ENCODE results near the gene GLRX5.

DNA sequence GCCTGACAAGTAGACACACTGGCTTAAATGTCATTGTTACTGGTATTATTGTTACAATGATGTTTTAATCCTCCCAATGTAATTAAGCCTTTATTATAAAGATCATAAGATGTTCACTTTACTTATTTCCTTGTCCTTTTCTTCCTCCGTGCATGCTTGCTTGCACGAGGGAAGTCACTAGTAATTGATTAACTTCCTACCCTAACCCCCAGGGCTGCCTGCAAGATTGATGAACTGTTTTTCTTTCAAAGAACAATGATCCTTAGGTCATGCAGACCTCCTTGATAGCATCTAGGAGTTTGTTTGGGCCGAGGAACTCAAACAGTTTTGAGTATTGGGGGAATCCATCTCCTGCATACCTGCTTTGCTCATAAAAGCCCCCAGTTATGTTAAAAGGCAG, 43.0 kb downstream of the GLRX5 start:
- TF ChIP-seq, protein P1, sequence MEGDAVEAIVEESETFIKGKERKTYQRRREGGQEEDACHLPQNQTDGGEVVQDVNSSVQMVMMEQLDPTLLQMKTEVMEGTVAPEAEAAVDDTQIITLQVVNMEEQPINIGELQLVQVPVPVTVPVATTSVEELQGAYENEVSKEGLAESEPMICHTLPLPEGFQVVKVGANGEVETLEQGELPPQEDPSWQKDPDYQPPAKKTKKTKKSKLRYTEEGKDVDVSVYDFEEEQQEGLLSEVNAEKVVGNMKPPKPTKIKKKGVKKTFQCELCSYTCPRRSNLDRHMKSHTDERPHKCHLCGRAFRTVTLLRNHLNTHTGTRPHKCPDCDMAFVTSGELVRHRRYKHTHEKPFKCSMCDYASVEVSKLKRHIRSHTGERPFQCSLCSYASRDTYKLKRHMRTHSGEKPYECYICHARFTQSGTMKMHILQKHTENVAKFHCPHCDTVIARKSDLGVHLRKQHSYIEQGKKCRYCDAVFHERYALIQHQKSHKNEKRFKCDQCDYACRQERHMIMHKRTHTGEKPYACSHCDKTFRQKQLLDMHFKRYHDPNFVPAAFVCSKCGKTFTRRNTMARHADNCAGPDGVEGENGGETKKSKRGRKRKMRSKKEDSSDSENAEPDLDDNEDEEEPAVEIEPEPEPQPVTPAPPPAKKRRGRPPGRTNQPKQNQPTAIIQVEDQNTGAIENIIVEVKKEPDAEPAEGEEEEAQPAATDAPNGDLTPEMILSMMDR (IDR thresholded peaks at IDR 0.05 in 8 of 11, conservative IDR thresholded peaks at IDR 0.05 in 3 of 11) = no peak
- no peak for TF ChIP-seq POLR2AphosphoS5 (IDR thresholded peaks at IDR 0.05)

Data from spleen (tissue), 7 donors.